Stimulated activated CD4-positive, alpha-beta T cell treated with anti-CD3 and anti-CD28 coated beads, TNF-alpha, amount 100 ng/mL, for 48 hours (primary cell): ENCODE measurements around the gene NRDE2.
"Not testable (repeated sequence)": the region's sequence is repeated elsewhere in the genome, so short reads cannot be mapped to it uniquely, and the experiment has no call there.

Experiments used
- DNase-seq, 3 donors: peaks; one replicate each; pipeline ENCODE4 v3.0.0-alpha.2; 2020; ENCODE audit warnings: low read depth in 3 of 3

NRDE2 gene

GRCh38 chr14:90341784-90342183 lies 10.0 kb upstream of the NRDE2 start:
- no peak for DNase-seq

DNA sequence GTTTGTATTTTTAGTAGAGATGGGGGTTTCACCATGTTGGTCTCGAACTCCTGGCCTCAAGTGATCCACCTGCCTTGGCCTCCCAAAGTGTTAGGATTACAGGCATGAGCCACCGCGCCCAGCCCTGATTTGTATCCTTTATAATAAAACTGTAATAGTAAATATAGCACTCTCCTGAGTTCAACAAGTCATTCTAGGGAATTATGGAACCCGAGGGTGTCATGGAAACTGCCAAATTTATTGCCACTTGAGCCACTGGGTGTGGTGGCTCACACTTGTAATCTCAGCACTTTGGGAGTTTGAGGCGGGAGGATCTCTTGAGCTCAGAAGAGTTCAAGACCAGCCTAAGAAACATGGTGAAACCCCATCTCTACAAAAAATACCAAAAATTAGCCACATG lies 9.5 kb upstream of the NRDE2 start:
- not testable (repeated sequence) for DNase-seq

- DNase-seq: no peak
Measured at GRCh38 chr14:90336985-90337384, 5.2 kb upstream of the NRDE2 start.

- no peak for DNase-seq
Measured at GRCh38 chr14:90336401-90336800, 4.7 kb upstream of the NRDE2 start.

DNA sequence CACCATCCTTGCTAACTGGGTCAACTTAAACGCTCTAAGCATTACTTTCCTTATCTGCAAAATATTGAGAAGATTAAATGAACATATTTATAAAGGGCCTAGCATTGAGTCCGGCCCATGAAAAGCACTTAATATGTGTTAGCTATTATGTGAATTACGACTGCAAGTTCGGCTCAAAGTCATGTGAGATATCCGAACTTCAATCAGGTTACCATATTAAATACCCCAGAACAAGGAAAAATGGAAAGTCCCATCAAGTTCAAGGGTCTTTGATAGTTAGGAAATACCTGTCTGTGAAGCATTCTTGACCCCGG lies 487 bp upstream of the NRDE2 start:
- DNase-seq: no peak

GRCh38 chr14:90330203-90331196 lies 1.2 kb downstream of the NRDE2 start:
- DNase-seq: no peak

DNA sequence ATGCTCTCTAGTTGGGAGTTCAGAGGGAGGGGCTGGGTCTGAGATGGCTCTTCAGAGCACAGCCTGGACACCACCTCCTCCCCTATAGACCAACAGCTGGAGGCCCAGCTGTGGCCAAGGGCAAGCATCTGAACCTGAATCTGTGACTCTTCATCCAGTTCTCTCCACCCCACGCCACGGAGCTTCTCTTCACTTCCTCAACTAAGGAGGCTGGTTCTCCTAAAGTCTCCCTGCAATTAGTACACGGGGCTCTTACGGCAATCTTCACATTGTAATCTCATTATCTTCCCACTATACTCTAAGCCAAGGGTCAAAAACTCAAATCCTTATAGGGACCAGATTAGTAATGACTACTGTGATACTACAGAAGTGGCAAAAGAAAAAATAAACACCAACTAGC lies 9.8 kb downstream of the NRDE2 start:
- no peak for DNase-seq

- no peak for DNase-seq
Measured at GRCh38 chr14:90319634-90320541, 11.9 kb downstream of the NRDE2 start.

- DNase-seq: no peak
Measured at GRCh38 chr14:90319173-90319572, 12.6 kb downstream of the NRDE2 start.

GRCh38 chr14:90318016-90318415 lies 13.7 kb downstream of the NRDE2 start:
- no peak for DNase-seq

- no peak for DNase-seq
Measured at GRCh38 chr14:90317286-90317685, 14.5 kb downstream of the NRDE2 start.

DNA sequence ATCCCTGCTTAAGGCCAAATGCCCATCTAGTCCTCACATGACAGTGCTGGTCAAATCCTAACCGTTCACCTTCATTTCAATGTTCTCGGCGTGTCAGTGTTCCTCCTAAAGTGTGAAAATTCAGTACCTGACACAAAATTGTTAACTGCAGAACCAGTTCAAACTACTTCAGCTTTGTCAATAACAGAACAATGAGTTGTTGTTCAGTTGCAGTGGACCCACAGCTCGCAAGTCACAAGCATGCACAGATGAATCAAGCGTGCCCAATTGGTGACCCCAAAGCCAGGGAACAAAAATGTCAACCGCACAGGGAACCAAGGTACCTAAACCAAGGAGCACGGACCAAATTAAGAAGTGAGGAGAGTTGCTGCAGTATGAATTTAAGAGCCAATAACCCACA lies 23.2 kb downstream of the NRDE2 start:
- no peak for DNase-seq

DNA sequence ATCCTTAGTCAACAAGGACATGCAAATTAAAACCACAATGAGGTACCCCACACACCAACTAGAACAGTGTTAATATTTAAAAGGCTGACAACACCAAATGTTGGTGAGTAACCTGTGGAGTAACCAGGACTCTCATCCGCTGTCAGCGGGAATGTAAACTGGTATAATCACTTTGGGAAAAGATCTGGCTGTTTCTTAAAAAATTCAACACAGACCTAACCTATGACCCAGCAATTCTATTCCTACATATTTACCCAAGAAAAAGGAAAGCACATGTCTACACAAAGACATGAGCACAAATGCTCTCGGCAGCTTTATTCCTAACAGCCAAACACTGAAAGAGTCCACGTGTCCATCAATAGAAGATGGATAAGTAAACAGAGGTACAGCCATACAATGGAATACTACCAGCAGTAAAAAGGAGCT lies 26.6 kb downstream of the NRDE2 start:
- no peak for DNase-seq

- no peak for DNase-seq
Measured at GRCh38 chr14:90304502-90304901, 27.2 kb downstream of the NRDE2 start.

DNA sequence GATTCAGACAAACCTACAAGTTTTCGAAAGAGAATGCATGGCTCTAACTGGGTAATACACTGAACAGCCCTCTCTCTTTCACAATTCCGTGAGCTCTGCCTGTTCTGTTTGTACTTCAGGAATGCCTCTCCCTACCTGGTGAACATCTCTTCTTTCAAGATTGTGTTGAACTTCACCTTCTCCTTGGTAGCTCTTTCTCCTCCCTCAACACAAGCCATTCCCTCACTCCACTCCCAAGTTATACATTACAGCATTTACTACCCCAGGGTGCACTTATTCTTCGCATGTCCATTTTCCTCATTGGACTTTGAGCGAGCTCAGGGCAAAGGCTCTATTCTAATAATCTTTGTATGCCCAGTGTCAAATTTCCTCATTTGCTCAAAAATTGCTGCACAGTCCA lies 28.3 kb downstream of the NRDE2 start:
- no peak for DNase-seq

GRCh38 chr14:90302529-90303303 lies 29.0 kb downstream of the NRDE2 start:
- no peak for DNase-seq

GRCh38 chr14:90301668-90302090 lies 30.1 kb downstream of the NRDE2 start:
- DNase-seq: no peak

GRCh38 chr14:90301122-90301521 lies 30.6 kb downstream of the NRDE2 start:
- no peak for DNase-seq

DNA sequence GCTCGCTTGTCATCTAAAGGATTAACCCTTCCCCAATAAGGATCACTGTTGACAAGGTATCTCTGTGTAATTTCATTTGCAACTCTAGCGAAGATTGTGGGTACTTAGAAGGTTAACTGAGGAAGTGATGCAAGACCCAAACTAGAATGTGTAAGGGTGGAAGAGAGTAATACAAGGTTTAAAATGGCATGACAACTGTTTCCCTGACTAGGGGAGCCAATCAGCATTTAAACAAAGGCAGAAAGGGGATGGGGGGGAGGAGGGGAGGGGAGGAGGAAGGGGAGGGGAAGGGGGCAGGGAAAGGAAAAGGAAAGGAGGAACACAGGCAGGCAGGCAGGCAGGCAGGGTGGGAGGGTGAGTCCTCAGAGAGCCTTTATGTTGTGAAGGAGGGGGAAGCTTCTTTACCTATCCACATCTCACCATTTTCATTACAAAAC lies 31.1 kb downstream of the NRDE2 start:
- DNase-seq: no peak

DNA sequence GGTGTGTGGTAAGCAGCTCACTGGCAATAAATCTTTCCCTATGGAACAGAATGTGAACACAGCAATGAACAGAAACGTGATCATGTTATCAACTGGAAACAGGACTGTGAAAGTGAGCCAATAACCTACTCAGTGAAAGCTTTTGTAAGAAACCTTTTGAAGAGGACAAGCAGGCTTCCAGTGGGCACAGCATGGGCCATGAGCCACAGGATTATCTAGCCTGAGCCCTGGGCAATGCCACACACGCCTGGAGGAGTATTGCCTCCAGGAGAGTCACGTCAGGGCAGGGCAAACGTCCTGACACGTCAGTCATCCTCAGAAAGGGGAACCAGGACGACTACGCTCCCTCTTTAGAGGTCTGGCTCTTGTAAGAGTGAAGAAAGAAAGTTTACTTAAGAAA lies 32.3 kb downstream of the NRDE2 start:
- DNase-seq: no peak

DNA sequence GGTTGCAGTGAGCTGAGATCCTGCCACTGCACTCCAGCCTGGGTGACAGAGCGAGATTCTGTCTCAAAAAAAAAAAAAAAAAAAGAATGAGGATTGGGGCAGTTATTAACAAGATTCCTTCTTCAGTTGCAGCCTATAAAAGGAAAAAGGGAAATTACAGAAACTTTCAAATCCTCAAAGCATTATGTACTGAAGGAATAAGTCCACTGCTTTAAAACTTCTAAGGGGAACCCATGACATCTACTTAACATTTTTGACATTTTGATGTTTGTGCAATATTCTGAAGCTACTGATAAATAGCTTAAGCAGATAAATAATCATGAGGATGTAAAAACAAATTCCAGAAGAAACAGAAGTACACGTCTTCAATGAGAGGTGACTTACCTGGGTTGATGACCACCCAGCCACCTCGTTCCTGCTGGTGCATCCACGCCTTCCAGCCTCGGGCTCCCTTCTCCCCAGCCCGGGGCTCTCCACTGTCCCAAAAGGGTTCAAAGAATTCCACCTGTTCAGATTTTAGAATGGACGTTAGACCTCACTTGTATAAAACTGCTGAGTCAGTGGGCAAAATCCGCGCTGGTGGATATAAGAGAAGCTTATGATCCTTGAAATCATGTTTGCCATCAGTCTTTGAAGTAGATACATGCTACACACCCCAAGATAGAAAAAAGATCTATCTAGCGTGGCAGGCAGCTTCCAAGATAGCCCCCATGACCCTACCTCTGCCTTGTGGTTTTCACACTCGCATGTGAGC lies 33.7 kb downstream of the NRDE2 start:
- no peak for DNase-seq
